Measurements from ENCODE around the gene PATJ. TPM values are rescaled to one million over a fixed set of nuclear protein-coding genes. Genes with fewer than 3 reads are reported as not detected.
A peak's percentile ranks its signal among the peaks of the same experiment; 100 is the strongest.

PATJ gene
- total RNA-seq, 2 donors from 2014 or later, result 74.3 to 81.7 TPM

DNA sequence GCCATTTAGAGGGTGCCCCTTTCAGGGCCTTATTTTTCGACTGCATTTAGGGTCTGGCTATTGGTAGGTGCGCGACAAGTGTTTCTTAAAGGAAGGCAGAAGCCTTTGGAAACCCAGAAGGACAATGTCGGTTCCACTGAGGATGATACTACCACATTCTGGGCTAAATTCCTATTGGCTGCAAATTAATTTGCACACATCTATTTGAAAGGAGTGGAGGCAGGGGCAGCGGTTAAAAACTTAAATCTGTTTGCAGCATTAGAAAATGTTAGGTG lies 1.1 kb downstream of the PATJ start:
- H3K4me1 Mint-ChIP-seq, result peaks cover 30% of the 10 kb centered on the region
- H3K4me3 ChIP-seq (ENCODE audit: low read length), result peak overlapping the region; percentile 89
- no peaks in the 10 kb centered on the region for H3K9me3 ChIP-seq (ENCODE audit: control insufficient read depth, low read length)
- H3K9ac ChIP-seq (ENCODE audit: extremely low read depth, low read length, poor library complexity, severe bottlenecking), result peak overlapping the region; percentile 60
- H3K9me3 Mint-ChIP-seq, result no peaks in the 10 kb centered on the region
- H3K36me3 Mint-ChIP-seq (ENCODE audit: low read depth), result peaks cover 5% of the 10 kb centered on the region
- no peak for DNase-seq
- H3K4me3 Mint-ChIP-seq, result peak overlapping the region; percentile 84
- no peaks in the 10 kb centered on the region for H3K27me3 ChIP-seq (ENCODE audit: control insufficient read depth, insufficient read depth, low read length, poor library complexity, severe bottlenecking)
- H3K27me3 Mint-ChIP-seq (ENCODE audit: insufficient read depth), result no peaks in the 10 kb centered on the region
- no peak overlapping the region for H3K27ac ChIP-seq (ENCODE audit: low read depth, low read length)
- 26 to 37% methylated on average over 2 to 5 of the region's 5 CpGs for WGBS, 2 experiments (ENCODE audit: insufficient coverage in 1 of 2, insufficient read length in 1 of 2)
- TF ChIP-seq, protein P1, sequence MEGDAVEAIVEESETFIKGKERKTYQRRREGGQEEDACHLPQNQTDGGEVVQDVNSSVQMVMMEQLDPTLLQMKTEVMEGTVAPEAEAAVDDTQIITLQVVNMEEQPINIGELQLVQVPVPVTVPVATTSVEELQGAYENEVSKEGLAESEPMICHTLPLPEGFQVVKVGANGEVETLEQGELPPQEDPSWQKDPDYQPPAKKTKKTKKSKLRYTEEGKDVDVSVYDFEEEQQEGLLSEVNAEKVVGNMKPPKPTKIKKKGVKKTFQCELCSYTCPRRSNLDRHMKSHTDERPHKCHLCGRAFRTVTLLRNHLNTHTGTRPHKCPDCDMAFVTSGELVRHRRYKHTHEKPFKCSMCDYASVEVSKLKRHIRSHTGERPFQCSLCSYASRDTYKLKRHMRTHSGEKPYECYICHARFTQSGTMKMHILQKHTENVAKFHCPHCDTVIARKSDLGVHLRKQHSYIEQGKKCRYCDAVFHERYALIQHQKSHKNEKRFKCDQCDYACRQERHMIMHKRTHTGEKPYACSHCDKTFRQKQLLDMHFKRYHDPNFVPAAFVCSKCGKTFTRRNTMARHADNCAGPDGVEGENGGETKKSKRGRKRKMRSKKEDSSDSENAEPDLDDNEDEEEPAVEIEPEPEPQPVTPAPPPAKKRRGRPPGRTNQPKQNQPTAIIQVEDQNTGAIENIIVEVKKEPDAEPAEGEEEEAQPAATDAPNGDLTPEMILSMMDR (conservative IDR thresholded peaks at IDR 0.05), result no peak
- peaks cover 5% of the 10 kb centered on the region for H3K4me1 ChIP-seq (ENCODE audit: control insufficient read depth, insufficient read depth, low read length)
- peak overlapping the region; percentile 70 for H3K27ac Mint-ChIP-seq
- no peaks in the 10 kb centered on the region for H3K36me3 ChIP-seq (ENCODE audit: control insufficient read depth, insufficient read depth, low read length)

DNA sequence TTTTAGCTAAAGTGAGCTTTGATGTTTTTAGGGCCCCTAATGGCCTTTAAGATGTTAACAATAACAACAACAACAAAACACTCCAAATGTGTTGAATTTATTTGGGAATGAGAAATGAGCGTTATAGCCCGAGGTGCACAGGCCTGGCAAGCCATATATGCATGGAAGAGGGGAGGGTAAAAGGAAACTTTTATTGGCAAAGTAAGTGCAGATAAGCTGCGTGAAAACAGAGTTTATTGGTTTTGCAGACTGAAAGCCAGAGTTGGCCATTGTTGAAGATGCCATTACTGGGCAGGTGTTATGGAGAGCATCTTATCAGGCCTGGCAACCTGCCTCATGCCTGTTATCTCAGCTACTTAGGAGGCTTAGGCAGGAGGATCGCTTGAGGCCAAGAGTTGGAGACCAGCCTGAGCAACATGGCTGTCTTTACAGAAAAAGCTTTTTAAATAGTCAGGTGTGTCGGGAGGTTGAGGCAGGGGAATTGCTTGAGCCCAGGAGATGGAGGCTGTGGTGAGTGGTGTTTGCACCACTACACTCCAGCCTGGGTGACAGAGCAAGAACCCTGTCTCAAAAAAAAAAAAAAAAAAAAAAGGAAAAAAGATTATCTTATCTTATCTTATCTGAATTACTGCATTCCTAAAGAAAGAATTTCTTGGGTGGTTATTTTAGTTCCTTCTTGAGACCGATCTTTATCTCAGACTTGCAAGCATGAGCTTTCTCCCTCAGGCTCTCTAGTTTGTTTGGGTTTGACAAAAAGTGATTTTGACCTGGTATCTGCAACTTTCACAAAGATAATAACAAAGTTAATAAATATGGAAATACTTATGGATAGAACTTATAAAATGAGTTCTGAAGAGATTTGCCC lies 1.7 kb downstream of the PATJ start:
- TF ChIP-seq, protein P1 (conservative IDR thresholded peaks at IDR 0.05), result no peak
- H3K4me3 ChIP-seq (ENCODE audit: low read length), result peak overlapping the region; percentile 89

DNA sequence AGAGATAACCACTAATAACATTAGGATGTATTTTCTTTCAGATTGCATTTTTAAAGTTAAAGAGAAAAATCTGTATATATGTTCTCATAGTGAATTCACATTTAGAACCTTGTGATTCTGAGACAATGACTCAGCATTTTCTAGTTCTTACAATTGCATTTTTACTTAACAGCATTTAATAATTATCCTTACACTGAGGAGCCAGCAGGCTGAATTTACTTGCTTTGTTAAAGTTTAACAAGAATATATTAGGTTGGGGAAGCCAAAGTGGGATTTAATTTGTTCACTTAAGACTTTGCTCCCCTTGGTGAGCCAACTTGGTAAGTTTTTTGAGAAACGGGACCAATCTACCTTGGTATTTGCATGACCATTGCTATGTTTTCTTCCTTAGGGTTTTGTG lies 4.5 kb downstream of the PATJ start:
- peaks cover 9% of the 10 kb centered on the region for H3K36me3 Mint-ChIP-seq (ENCODE audit: low read depth)
- WGBS, 2 experiments (ENCODE audit: insufficient coverage in 1 of 2, insufficient read length in 1 of 2), result 88% methylated on average over 1 of the region's 1 CpG; no CpG with 5 or more reads in 1 of the 2 experiments
- no peak overlapping the region for H3K4me3 Mint-ChIP-seq
- DNase-seq, result no peak
- Histone ChIP-seq H3K9ac (ENCODE audit: extremely low read depth, low read length, poor library complexity, severe bottlenecking) (no peak overlapping the region), H3K4me3 (ENCODE audit: low read length) (no peak overlapping the region), H3K9me3 (ENCODE audit: control insufficient read depth, low read length) (no peaks in the 10 kb centered on the region), H3K4me1 (ENCODE audit: control insufficient read depth, insufficient read depth, low read length) (peaks cover 5% of the 10 kb centered on the region), H3K27me3 (ENCODE audit: control insufficient read depth, insufficient read depth, low read length, poor library complexity, severe bottlenecking) (no peaks in the 10 kb centered on the region), H3K27ac (ENCODE audit: low read depth, low read length) (no peak overlapping the region), H3K36me3 (ENCODE audit: control insufficient read depth, insufficient read depth, low read length) (no peaks in the 10 kb centered on the region)
- H3K9me3 Mint-ChIP-seq, result no peaks in the 10 kb centered on the region
- TF ChIP-seq, protein P1 (conservative IDR thresholded peaks at IDR 0.05), result no peak
- peaks cover 27% of the 10 kb centered on the region for H3K4me1 Mint-ChIP-seq
- no peaks in the 10 kb centered on the region for H3K27me3 Mint-ChIP-seq (ENCODE audit: insufficient read depth)
- H3K27ac Mint-ChIP-seq, result peak overlapping the region; percentile 28

More for the DNA sequence above, 1.7 kb downstream of the PATJ start:
- peak overlapping the region; percentile 84 for H3K4me3 Mint-ChIP-seq
- H3K27me3 Mint-ChIP-seq (ENCODE audit: insufficient read depth), result no peaks in the 10 kb centered on the region
- peaks cover 9% of the 10 kb centered on the region for H3K36me3 Mint-ChIP-seq (ENCODE audit: low read depth)
- Histone ChIP-seq H3K27me3 (ENCODE audit: control insufficient read depth, insufficient read depth, low read length, poor library complexity, severe bottlenecking) (no peaks in the 10 kb centered on the region), H3K9me3 (ENCODE audit: control insufficient read depth, low read length) (no peaks in the 10 kb centered on the region), H3K4me1 (ENCODE audit: control insufficient read depth, insufficient read depth, low read length) (peaks cover 5% of the 10 kb centered on the region), H3K27ac (ENCODE audit: low read depth, low read length) (no peak overlapping the region), H3K9ac (ENCODE audit: extremely low read depth, low read length, poor library complexity, severe bottlenecking) (peak overlapping the region; percentile 60), H3K36me3 (ENCODE audit: control insufficient read depth, insufficient read depth, low read length) (no peaks in the 10 kb centered on the region)
- 74 to 79% methylated on average over 3 to 6 of the region's 6 CpGs for WGBS, 2 experiments (ENCODE audit: insufficient coverage in 1 of 2, insufficient read length in 1 of 2)
- no peaks in the 10 kb centered on the region for H3K9me3 Mint-ChIP-seq
- peak; percentile 66 for DNase-seq
- peak overlapping the region; percentile 61 for H3K27ac Mint-ChIP-seq
- H3K4me1 Mint-ChIP-seq, result peaks cover 30% of the 10 kb centered on the region

All from endodermal cell (in vitro differentiated cells).